CD8-positive, alpha-beta memory T cell (primary cell): ENCODE results near the gene APOO. TPM values are rescaled to one million over a fixed set of nuclear protein-coding genes. Genes with fewer than 3 reads are reported as not detected.
"Not testable (repeated sequence)": the region's sequence is repeated elsewhere in the genome, so short reads cannot be mapped to it uniquely, and the experiment has no call there.

Experiments
- CTCF ChIA-PET: fragments of 350-600 bp; sonication (Branson Sonifier 250); formaldehyde crosslinking; loops from one replicate; lab custom pipeline; 2021; ENCODE audit warnings: antibody characterized with exemption; lab: Charles Lee
- POLR2A ChIA-PET: fragments of 350-600 bp; sonication (Branson Sonifier 250); formaldehyde crosslinking; loops from one replicate; lab custom pipeline; 2021; ENCODE audit warnings: antibody characterized with exemption; lab: Charles Lee
- DNase-seq, 5 donors: peaks; one replicate each; pipeline versions ENCODE4 v3.0.0 to v3.0.0-alpha.2; 2020 to 2022; ENCODE audit warnings: mixed read lengths in 1 of 5
- H3K27ac ChIP-seq: one replicate; pipeline ENCODE4 v1.7.0; 2013; ENCODE audit warnings: low read depth, mild to moderate bottlenecking, low read length, moderate library complexity
- H3K27me3 ChIP-seq: 2 replicates; pipeline ENCODE4 v1.7.0; 2013; ENCODE audit warnings: low read length, mild to moderate bottlenecking; ENCODE audit not compliant: insufficient read depth, poor library complexity, severe bottlenecking
- H3K36me3 ChIP-seq: 2 replicates; pipeline ENCODE4 v1.7.0; 2013; ENCODE audit warnings: mild to moderate bottlenecking, low read length, moderate library complexity; ENCODE audit not compliant: insufficient read depth
- H3K4me1 ChIP-seq: 2 replicates; pipeline ENCODE4 v1.7.0; 2013; ENCODE audit warnings: mild to moderate bottlenecking, low read length, moderate library complexity; ENCODE audit not compliant: insufficient read depth
- H3K4me3 ChIP-seq: 2 replicates; pipeline ENCODE4 v1.7.0; 2013; ENCODE audit warnings: mild to moderate bottlenecking, low read length
- H3K9me3 ChIP-seq: 2 replicates; pipeline ENCODE4 v1.7.0; 2013; ENCODE audit warnings: mild to moderate bottlenecking, low read length
- H3K27ac Mint-ChIP-seq, 8 donors: one replicate each; pipeline ENCODE4 v1.8.0; 2020 to 2021; ENCODE audit warnings: mixed read lengths in 8 of 8, mild to moderate bottlenecking in 6 of 8, inconsistent platforms in 3 of 8, moderate library complexity in 3 of 8
- H3K27me3 Mint-ChIP-seq, 2 donors: one replicate each; pipeline ENCODE4 v1.8.0; 2020 to 2021; ENCODE audit warnings: mixed read lengths in 2 of 2, mild to moderate bottlenecking in 1 of 2, moderate library complexity in 1 of 2
- H3K36me3 Mint-ChIP-seq, 3 donors: one replicate each; pipeline ENCODE4 v1.8.0; 2020 to 2021; ENCODE audit warnings: mixed read lengths in 3 of 3, inconsistent platforms in 1 of 3, mild to moderate bottlenecking in 1 of 3
- H3K4me1 Mint-ChIP-seq, 3 donors: one replicate each; pipeline ENCODE4 v1.8.0; 2020 to 2021; ENCODE audit warnings: mixed read lengths in 3 of 3, inconsistent platforms in 1 of 3, mild to moderate bottlenecking in 1 of 3
- H3K4me3 Mint-ChIP-seq, 7 donors: one replicate each; pipeline ENCODE4 v1.8.0; 2020 to 2021; ENCODE audit warnings: mixed read lengths in 7 of 7, mild to moderate bottlenecking in 6 of 7, moderate library complexity in 4 of 7, inconsistent platforms in 2 of 7
- H3K9me3 Mint-ChIP-seq, 5 donors: one replicate each; pipeline ENCODE4 v1.8.0; 2020 to 2022; ENCODE audit warnings: mixed read lengths in 5 of 5, mild to moderate bottlenecking in 3 of 5, moderate library complexity in 2 of 5, inconsistent platforms in 1 of 5
- polyA plus RNA-seq: library from polyadenylated mRNA; unstranded; fragments of 300-500 nt; fragmentation: Illumina TruSeq; gene quantifications from one replicate; pipeline ENCODE4 v1.2.3, GENCODE V29; 2021
- total RNA-seq, 2 experiments: library from RNA; stranded (reverse); gene quantifications; one replicate each; pipeline ENCODE4 v1.2.3, GENCODE V29; 2021

APOO gene
- total and polyA plus RNA-seq, 3 experiments from 2014 or later: 20.0 to 42.6 (median 38.3) TPM

DNA sequence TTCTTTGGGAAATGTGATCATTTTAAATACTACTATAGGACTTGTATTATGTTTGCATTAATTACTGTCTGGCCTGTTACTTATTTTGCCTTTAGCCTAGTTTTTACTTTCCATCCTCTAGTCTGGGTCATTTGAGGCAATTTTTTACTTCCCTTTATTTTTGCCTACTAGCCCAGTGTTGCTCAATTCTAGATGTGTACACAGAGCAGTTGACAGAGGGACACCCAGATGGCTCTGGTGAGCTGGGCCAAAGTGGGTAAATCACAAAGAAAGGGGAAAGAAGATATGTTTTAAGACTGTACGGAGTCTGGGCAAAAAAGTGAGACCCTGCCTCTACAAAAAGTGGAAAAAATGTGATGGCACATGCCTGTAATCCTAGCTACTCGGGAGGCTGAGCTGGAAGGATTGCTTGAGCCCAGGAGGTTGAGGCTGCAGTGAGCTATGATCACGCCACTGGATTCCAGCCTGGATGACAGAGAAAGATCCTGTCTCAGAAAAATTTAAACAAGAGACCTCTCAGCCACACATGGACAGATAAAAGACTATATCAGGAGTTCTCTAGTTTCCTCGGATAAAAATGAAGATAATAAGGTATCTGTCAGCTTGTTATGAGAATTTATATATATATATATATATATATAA lies 35.7 kb downstream of the APOO start:
- Mint-ChIP-seq H3K9me3 (no peaks in the 10 kb centered on the region), H3K27me3 (peaks cover 0 to 3% of the 10 kb centered on the region in 2 donors), H3K4me1 (no peaks in the 10 kb centered on the region), H3K4me3 (no peak overlapping the region), H3K27ac (no peak overlapping the region), H3K36me3 (peaks cover 4 to 16% (median 4%) of the 10 kb centered on the region in 3 donors)
- Histone ChIP-seq H3K4me3 (no peak overlapping the region), H3K27me3 (no peaks in the 10 kb centered on the region), H3K27ac (no peak overlapping the region), H3K9me3 (no peaks in the 10 kb centered on the region), H3K4me1 (no peaks in the 10 kb centered on the region), H3K36me3 (no peaks in the 10 kb centered on the region)
- no peak for DNase-seq
- ChIA-PET POLR2A (no interaction called here), CTCF (no interaction called here)

DNA sequence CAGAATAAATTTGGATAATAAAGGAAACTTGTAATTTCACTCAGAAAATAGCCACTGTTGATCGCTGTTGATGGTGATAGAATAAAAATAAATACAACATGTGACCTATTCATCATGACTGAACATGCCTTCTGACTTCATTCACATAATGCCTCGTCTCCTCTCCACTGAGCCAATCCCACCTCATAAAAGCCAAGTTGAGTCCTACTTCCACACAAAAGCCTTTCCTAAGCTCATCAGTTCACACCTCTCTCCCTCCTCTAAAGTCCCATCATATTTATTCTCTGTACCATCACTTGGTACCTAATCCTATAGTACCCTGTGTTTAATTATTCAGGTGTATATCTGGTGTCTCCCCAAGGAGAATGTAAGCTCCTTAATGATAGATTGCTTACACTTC lies 37.7 kb downstream of the APOO start:
- Mint-ChIP-seq H3K9me3 (no peaks in the 10 kb centered on the region), H3K27ac (peak overlapping the region in 1 of 8 donors; percentile 13), H3K36me3 (peaks cover 4 to 19% (median 5%) of the 10 kb centered on the region in 3 donors), H3K4me3 (no peak overlapping the region), H3K4me1 (no peaks in the 10 kb centered on the region), H3K27me3 (peaks cover 0 to 3% of the 10 kb centered on the region in 2 donors)
- Histone ChIP-seq H3K4me3 (no peak overlapping the region), H3K4me1 (no peaks in the 10 kb centered on the region), H3K9me3 (no peaks in the 10 kb centered on the region), H3K36me3 (no peaks in the 10 kb centered on the region), H3K27me3 (no peaks in the 10 kb centered on the region), H3K27ac (no peak overlapping the region)
- POLR2A ChIA-PET: no interaction called here
- DNase-seq: no peak
- CTCF ChIA-PET: no interaction called here

DNA sequence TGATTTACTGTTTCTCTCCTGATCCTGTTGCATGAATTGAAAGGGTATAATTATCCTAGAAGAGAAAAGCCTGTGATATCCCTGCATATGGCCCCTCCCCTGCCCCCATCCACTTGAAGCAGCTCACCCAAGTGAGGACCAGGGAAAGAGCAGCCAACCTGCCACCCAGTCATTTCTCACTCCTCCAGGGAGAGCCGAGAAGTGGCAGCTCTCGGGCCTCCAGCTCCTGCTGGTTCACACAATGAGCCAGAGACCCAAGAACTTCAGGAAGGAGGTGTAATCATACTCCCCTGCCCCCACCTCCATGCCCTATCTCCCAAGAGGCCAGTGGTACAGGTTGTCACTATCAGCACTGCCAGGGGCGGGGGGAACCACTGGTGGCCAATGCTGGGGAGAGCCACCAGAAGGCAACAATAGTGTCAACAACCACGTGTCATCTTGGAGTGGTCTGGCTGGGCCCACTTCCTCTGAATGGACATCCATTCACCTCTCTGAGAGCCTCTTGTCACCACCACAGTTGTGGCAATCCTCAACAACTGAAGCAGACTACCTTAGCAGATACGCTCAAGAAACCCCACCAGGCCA lies 42.9 kb downstream of the APOO start:
- H3K27me3 ChIP-seq: no peaks in the 10 kb centered on the region
- Mint-ChIP-seq H3K27me3 (no peaks in the 10 kb centered on the region), H3K4me3 (no peak overlapping the region), H3K9me3 (no peaks in the 10 kb centered on the region), H3K4me1 (no peaks in the 10 kb centered on the region), H3K27ac (no peak overlapping the region), H3K36me3 (peaks cover 2 to 10% (median 5%) of the 10 kb centered on the region in 3 donors)
- H3K9me3 ChIP-seq: no peaks in the 10 kb centered on the region
- H3K4me1 ChIP-seq: no peaks in the 10 kb centered on the region
- ChIA-PET POLR2A (no interaction called here), CTCF (no interaction called here)
- no peak overlapping the region for H3K4me3 ChIP-seq
- no peaks in the 10 kb centered on the region for H3K36me3 ChIP-seq
- no peak for DNase-seq
- H3K27ac ChIP-seq: no peak overlapping the region

DNA sequence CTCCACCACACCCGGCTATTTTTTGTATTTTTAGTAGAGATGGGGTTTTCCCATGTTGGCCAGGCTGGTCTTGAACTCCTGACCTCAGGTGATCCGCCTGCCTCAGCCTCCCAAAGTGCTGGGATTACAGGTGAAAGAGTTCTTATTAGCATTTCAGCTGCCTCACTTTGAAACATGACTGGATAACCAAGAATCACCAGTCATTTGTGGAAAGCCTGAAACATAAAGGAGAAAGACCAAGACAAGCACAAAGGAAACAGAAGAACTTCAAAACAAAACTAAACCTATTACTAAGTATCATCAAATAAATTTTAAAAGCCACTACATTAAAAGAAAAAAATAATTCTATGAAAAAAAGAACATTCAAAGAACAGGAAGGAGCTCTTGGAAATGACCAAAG lies 45.8 kb downstream of the APOO start:
- H3K4me1 Mint-ChIP-seq, H3K9me3 Mint-ChIP-seq, H3K27ac Mint-ChIP-seq, H3K9me3 ChIP-seq, DNase-seq, H3K36me3 ChIP-seq, POLR2A ChIA-PET, H3K27ac ChIP-seq, H3K27me3 ChIP-seq, CTCF ChIA-PET, H3K4me3 ChIP-seq, H3K4me3 Mint-ChIP-seq, H3K4me1 ChIP-seq, H3K27me3 Mint-ChIP-seq: not testable (repeated sequence)
- H3K36me3 Mint-ChIP-seq: peaks cover 3 to 15% (median 5%) of the 10 kb centered on the region in 3 donors

DNA sequence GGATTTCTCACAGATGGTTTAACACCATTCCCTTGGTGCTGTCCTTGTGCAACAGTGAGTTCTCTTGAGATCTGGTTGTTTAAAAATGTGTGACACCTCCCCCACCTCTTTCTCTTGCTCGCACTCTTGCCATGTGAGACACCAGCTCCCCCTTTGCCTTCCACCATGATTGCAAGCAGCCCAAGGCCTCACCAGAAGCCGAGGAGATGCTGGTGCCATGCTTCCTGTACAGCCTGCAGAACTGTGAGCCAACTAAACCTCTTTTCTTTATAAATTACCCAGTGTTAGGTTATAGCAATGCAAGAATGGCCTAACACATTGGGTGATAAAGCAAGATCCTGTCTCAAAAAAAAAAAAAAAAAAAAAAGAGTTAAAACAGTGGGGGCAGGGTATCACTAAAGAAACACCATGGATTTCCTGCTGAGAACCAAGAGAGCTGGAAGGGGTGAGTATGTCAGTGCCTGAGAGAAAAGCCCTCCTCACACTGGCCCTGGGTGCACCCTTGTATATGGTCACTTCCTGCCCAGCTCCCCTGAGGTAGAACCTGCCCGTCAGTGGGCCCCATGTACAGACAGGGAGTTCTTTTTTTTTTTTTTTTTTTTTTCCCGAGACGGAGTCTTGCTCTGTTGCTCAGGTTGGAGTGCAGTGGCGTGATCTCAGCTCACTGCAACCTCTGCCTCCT lies 46.4 kb downstream of the APOO start:
- CTCF ChIA-PET: no interaction called here
- POLR2A ChIA-PET: no interaction called here
- Histone ChIP-seq H3K9me3 (no peaks in the 10 kb centered on the region), H3K36me3 (no peaks in the 10 kb centered on the region), H3K4me1 (no peaks in the 10 kb centered on the region), H3K27ac (no peak overlapping the region), H3K4me3 (no peak overlapping the region), H3K27me3 (no peaks in the 10 kb centered on the region)
- Mint-ChIP-seq H3K4me3 (no peak overlapping the region), H3K4me1 (no peaks in the 10 kb centered on the region), H3K27me3 (no peaks in the 10 kb centered on the region), H3K27ac (no peak overlapping the region), H3K36me3 (peaks cover 3 to 18% (median 5%) of the 10 kb centered on the region in 3 donors), H3K9me3 (no peaks in the 10 kb centered on the region)
- DNase-seq: no peak

DNA sequence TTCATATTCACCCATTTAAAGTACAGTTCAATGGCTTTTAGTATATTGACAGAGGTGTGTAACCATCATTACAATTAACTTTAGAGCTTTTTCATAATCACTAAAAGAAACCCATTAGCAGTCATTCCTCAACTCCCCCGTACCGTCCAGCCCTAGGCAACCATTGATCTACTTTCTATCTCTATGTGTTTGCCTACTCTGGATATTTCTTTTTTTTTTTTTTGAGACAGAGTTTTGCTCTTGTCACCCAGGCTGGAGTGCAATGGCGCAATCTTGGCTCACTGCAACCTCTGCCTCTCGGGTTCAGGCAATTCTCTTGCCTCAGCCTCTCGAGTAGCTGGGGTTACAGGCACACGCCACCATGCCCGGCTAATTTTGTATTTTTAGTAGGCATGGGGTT lies 48.5 kb downstream of the APOO start:
- POLR2A ChIA-PET, H3K9me3 Mint-ChIP-seq, H3K27me3 Mint-ChIP-seq, H3K9me3 ChIP-seq, H3K4me1 ChIP-seq, DNase-seq, H3K4me3 ChIP-seq, H3K27me3 ChIP-seq, CTCF ChIA-PET, H3K4me3 Mint-ChIP-seq, H3K27ac Mint-ChIP-seq, H3K4me1 Mint-ChIP-seq, H3K27ac ChIP-seq, H3K36me3 ChIP-seq: not testable (repeated sequence)
- H3K36me3 Mint-ChIP-seq: peaks cover 1 to 25% (median 5%) of the 10 kb centered on the region in 3 donors

DNA sequence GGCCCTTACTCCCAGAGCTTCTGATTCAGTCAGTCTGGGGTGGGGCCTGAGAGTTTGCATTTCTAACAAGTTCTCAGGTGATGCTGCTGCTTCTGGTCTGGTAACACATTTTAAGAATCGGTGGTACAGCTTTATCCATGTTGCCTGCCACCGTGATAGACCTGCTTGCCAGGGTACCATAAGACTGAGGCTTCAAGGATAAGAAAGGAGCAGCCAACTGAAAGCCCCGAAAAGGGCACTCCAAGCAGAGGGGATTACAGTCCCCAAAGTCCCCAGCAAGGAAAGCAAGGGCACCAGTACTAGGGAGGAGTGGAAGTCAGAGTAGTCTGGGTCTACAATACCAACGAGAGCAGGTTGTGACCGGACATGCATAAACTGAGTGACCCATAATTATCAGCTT lies 49.8 kb downstream of the APOO start:
- Mint-ChIP-seq H3K4me1 (no peaks in the 10 kb centered on the region), H3K27ac (no peak overlapping the region), H3K27me3 (no peaks in the 10 kb centered on the region), H3K36me3 (peaks cover 0 to 22% (median 1%) of the 10 kb centered on the region in 3 donors), H3K4me3 (no peak overlapping the region), H3K9me3 (no peaks in the 10 kb centered on the region)
- POLR2A ChIA-PET: no interaction called here
- Histone ChIP-seq H3K9me3 (no peaks in the 10 kb centered on the region), H3K36me3 (no peaks in the 10 kb centered on the region), H3K4me3 (no peak overlapping the region), H3K27me3 (no peaks in the 10 kb centered on the region), H3K27ac (no peak overlapping the region), H3K4me1 (no peaks in the 10 kb centered on the region)
- CTCF ChIA-PET: no interaction called here
- DNase-seq: no peak

DNA sequence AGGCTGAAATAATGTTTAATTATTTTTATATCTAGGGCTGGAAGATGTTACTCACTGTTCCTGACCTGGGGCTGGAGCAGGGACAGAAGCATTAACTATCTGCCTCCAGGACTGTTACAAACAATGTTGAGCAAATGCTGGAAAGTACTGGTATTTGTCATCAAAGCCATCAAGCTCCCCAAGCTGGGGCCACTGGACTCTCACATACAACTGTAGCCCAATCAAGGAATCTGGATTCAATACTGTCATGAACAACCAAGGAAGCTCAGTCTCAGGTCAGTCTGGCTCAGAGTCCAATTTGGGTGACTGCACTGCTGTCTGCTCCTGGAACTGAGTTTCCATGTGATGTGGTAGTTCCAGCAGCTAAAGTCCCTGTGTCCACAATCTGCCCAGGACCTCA lies 50.4 kb downstream of the APOO start:
- Histone ChIP-seq H3K36me3 (no peaks in the 10 kb centered on the region), H3K4me1 (no peaks in the 10 kb centered on the region), H3K4me3 (no peak overlapping the region), H3K27me3 (no peaks in the 10 kb centered on the region), H3K9me3 (no peaks in the 10 kb centered on the region), H3K27ac (no peak overlapping the region)
- H3K36me3 Mint-ChIP-seq: peaks cover 0 to 25% (median 3%) of the 10 kb centered on the region in 3 donors
- H3K27me3 Mint-ChIP-seq: no peaks in the 10 kb centered on the region
- H3K4me1 Mint-ChIP-seq: no peaks in the 10 kb centered on the region
- ChIA-PET CTCF (interaction anchor here (0.9 kb wide), 1 partner anchor 13 kb away, joined by 3 read pairs; no protein-coding TSS in a partner anchor), POLR2A (no interaction called here)
- H3K27ac Mint-ChIP-seq: no peak overlapping the region
- no peaks in the 10 kb centered on the region for H3K9me3 Mint-ChIP-seq
- no peak for DNase-seq
- H3K4me3 Mint-ChIP-seq: no peak overlapping the region
